Lower lobe of right lung (tissue), 2 donors: Measurements from ENCODE around the gene UBE2M. TPM values are rescaled to one million over a fixed set of nuclear protein-coding genes. Genes with fewer than 3 reads are reported as not detected.

Experiments
- ATAC-seq, 2 donors: fragments of 200-7000 bp; cut with Tn5 transposase; one replicate each; pipeline ENCODE4 v1.9.1; 2020 to 2022; ENCODE audit warnings: mild to moderate bottlenecking in 2 of 2, moderate library complexity in 2 of 2
- DNase-seq: peaks from one replicate; pipeline ENCODE4 v3.0.0-alpha.2; 2020
- H3K27ac ChIP-seq: fragments of 200-600 bp; one replicate; pipeline ENCODE4 v1.8.0; 2022
- H3K27me3 ChIP-seq: fragments of 200-600 bp; one replicate; pipeline ENCODE4 v1.8.0; 2022; ENCODE audit warnings: low read depth
- H3K36me3 ChIP-seq: fragments of 200-600 bp; one replicate; pipeline ENCODE4 v1.8.0; 2022; ENCODE audit warnings: mild to moderate bottlenecking
- H3K4me1 ChIP-seq: fragments of 200-600 bp; one replicate; pipeline ENCODE4 v1.8.0; 2022
- H3K4me3 ChIP-seq: fragments of 200-600 bp; one replicate; pipeline ENCODE4 v1.8.0; 2022; ENCODE audit warnings: mild to moderate bottlenecking
- H3K9me3 ChIP-seq: fragments of 200-600 bp; one replicate; pipeline ENCODE4 v1.8.0; 2022
- CTCF ChIP-seq: fragments of 200-600 bp; IDR thresholded peaks from one replicate; pipeline ENCODE4 v1.8.0; 2022; ENCODE audit warnings: antibody characterized with exemption, mild to moderate bottlenecking
- intact Hi-C: fragments of 100-400 bp; cut with DNase I; formaldehyde crosslinking; loops from one replicate; pipeline ENCODE4 v1.11.0; 2022
- total RNA-seq: library from RNA; stranded (reverse); fragmentation: NEBNext Ultra II Directional; extraction: Animal tissue kit (Norgen Biotek cat#: 25700); gene quantifications from one replicate; pipeline ENCODE4 v1.2.1, GENCODE V29; 2021
- donor health status: DM: no; HTN: yes; CAD: no; lungs with severe emphysema.

UBE2M gene
- total RNA-seq, 1 donor from 2014 or later = 50.4 TPM

GRCh38 chr19:58557221-58558065 lies 968 bp downstream of the UBE2M start:
- ATAC-seq (no peak), DNase-seq (no peak)
- Histone ChIP-seq H3K27ac (peak overlapping the region; percentile 99), H3K36me3 (peaks cover 34% of the 10 kb centered on the region), H3K4me3 (peak overlapping the region; percentile 66), H3K4me1 (peaks cover 50% of the 10 kb centered on the region), H3K9me3 (no peaks in the 10 kb centered on the region), H3K27me3 (peaks cover 3% of the 10 kb centered on the region)
- intact Hi-C loops = no loop called here
- no peak for TF ChIP-seq CTCF

GRCh38 chr19:58556622-58557220 lies 1.7 kb downstream of the UBE2M start:
- intact Hi-C loops = no loop called here
- H3K36me3 ChIP-seq = peaks cover 41% of the 10 kb centered on the region
- H3K4me1 ChIP-seq = peaks cover 42% of the 10 kb centered on the region
- H3K9me3 ChIP-seq = no peaks in the 10 kb centered on the region
- H3K27ac ChIP-seq = peak overlapping the region; percentile 99
- DNase-seq (no peak), ATAC-seq (no peak)
- no peaks in the 10 kb centered on the region for H3K27me3 ChIP-seq
- no peak for TF ChIP-seq CTCF
- peak overlapping the region; percentile 66 for H3K4me3 ChIP-seq

- TF ChIP-seq CTCF = no peak
- Histone ChIP-seq H3K27ac (peak overlapping the region; percentile 99), H3K27me3 (no peaks in the 10 kb centered on the region), H3K4me1 (peaks cover 39% of the 10 kb centered on the region), H3K9me3 (no peaks in the 10 kb centered on the region), H3K4me3 (no peak overlapping the region), H3K36me3 (peaks cover 47% of the 10 kb centered on the region)
- DNase-seq = no peak
- ATAC-seq = no peak
- intact Hi-C loops = no loop called here
These were observed 2.3 kb downstream of the UBE2M start for GRCh38 chr19:58555920-58556621.

- Histone ChIP-seq H3K36me3 (peaks cover 54% of the 10 kb centered on the region), H3K27me3 (no peaks in the 10 kb centered on the region), H3K27ac (peak overlapping the region; percentile 95), H3K4me1 (peaks cover 39% of the 10 kb centered on the region), H3K9me3 (no peaks in the 10 kb centered on the region), H3K4me3 (peak overlapping the region; percentile 91)
- DNase-seq (no peak), ATAC-seq (no peak)
- intact Hi-C loops = no loop called here
- TF ChIP-seq CTCF = no peak
These were observed 3.0 kb downstream of the UBE2M start for GRCh38 chr19:58555369-58555885.
